Medulla oblongata (tissue), 1 donor: ENCODE results near the gene DNAJC18.
"Not testable (repeated sequence)": the region's sequence is repeated elsewhere in the genome, so short reads cannot be mapped to it uniquely, and the experiment has no call there.

Experiments
- DNase-seq: peaks from one replicate; pipeline ENCODE4 v3.0.0-alpha.2; 2015; ENCODE audit errors: extremely low spot score

Gene DNAJC18

GRCh38 chr5:139461176-139461575 lies 21.9 kb upstream of the DNAJC18 start:
- DNase-seq, result no peak

- DNase-seq, result no peak
Measured at GRCh38 chr5:139460455-139460854, 21.1 kb upstream of the DNAJC18 start.

GRCh38 chr5:139459451-139459934 lies 20.2 kb upstream of the DNAJC18 start:
- no peak for DNase-seq

GRCh38 chr5:139458580-139459407 lies 19.5 kb upstream of the DNAJC18 start:
- no peak for DNase-seq

GRCh38 chr5:139457653-139458306 lies 18.5 kb upstream of the DNAJC18 start:
- no peak for DNase-seq

GRCh38 chr5:139457241-139457640 lies 17.9 kb upstream of the DNAJC18 start:
- DNase-seq, result no peak

- no peak for DNase-seq
Measured at GRCh38 chr5:139456776-139457175, 17.5 kb upstream of the DNAJC18 start.

- no peak for DNase-seq
Measured at GRCh38 chr5:139454568-139455290, 15.4 kb upstream of the DNAJC18 start.

- no peak for DNase-seq
Measured at GRCh38 chr5:139453683-139454567, 14.6 kb upstream of the DNAJC18 start.

GRCh38 chr5:139451878-139452660 lies 12.7 kb upstream of the DNAJC18 start:
- DNase-seq, result no peak

- no peak for DNase-seq
Measured at GRCh38 chr5:139451176-139451575, 11.9 kb upstream of the DNAJC18 start.

- DNase-seq, result no peak
Measured at GRCh38 chr5:139446956-139447779, 7.8 kb upstream of the DNAJC18 start.

- no peak for DNase-seq
Measured at GRCh38 chr5:139445325-139446170, 6.2 kb upstream of the DNAJC18 start.

- DNase-seq, result no peak
Measured at GRCh38 chr5:139443831-139444453, 4.6 kb upstream of the DNAJC18 start.

- DNase-seq, result not testable (repeated sequence)
Measured at GRCh38 chr5:139440416-139440815, 1.1 kb upstream of the DNAJC18 start.

- no peak for DNase-seq
Measured at GRCh38 chr5:139438707-139439012, 665 bp downstream of the DNAJC18 start.

GRCh38 chr5:139435676-139436075 lies 3.6 kb downstream of the DNAJC18 start:
- DNase-seq, result no peak

GRCh38 chr5:139431706-139432105 lies 7.6 kb downstream of the DNAJC18 start:
- DNase-seq, result no peak
